Hematopoietic multipotent progenitor cell treated with erythropoietin and hydrocortisone succinate and interleukin-3 and kit ligand, for 17 days (in vitro differentiated cells): ENCODE measurements around the gene PSMD2.
"Not testable (repeated sequence)": the region's sequence is repeated elsewhere in the genome, so short reads cannot be mapped to it uniquely, and the experiment has no call there.

Source experiments
- DNase-seq: peaks from one replicate; pipeline ENCODE4 v3.0.0-alpha.2; 2015; ENCODE audit warnings: low spot score

Gene PSMD2

DNA sequence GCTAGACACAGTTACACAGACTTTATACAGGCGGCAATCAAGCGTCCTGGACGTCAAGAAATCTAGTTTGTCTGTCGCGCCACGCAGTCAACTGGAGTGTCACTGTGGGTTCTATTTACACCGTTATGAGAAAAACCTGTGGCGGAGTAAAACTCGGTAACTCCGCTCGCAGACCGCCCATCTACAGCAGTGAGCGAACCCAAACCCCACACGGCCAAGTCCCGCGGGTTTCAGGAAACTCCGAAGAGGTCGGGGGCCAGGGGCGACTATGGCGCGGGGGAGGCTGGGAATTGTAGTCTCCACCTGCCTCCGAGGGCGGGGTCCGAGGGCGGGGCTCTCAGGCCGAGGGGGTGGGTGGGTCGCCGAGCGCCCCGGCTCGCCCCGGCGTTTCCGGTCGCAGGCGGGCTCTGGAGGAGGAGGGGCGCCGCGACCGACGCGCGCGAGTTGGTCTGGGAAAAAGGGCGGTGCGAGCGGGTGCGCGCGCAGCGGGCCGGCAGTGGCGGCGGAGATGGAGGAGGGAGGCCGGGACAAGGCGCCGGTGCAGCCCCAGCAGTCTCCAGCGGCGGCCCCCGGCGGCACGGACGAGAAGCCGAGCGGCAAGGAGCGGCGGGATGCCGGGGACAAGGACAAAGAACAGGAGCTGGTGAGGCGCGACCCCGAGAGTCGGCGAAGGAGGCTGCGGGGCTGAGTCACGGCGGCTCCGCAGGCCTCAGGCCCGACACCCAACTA lies at the start of gene PSMD2:
TSS of gene PSMD2 (plus strand) at position 483 of the 729 bp plus-strand sequence. CDS start at position 509, 26 bp downstream.
- DNase-seq, result peak; percentile 95

GRCh38 chr3:184249412-184250166 lies 49.5 kb upstream of the PSMD2 start, which contains the start of gene EEF1AKMT4:
Gene EEF1AKMT4 (plus strand): TSS chr3:184249672. CDS start chr3:184249695, 23 bp downstream.
- peak; percentile 97 for DNase-seq

DNA sequence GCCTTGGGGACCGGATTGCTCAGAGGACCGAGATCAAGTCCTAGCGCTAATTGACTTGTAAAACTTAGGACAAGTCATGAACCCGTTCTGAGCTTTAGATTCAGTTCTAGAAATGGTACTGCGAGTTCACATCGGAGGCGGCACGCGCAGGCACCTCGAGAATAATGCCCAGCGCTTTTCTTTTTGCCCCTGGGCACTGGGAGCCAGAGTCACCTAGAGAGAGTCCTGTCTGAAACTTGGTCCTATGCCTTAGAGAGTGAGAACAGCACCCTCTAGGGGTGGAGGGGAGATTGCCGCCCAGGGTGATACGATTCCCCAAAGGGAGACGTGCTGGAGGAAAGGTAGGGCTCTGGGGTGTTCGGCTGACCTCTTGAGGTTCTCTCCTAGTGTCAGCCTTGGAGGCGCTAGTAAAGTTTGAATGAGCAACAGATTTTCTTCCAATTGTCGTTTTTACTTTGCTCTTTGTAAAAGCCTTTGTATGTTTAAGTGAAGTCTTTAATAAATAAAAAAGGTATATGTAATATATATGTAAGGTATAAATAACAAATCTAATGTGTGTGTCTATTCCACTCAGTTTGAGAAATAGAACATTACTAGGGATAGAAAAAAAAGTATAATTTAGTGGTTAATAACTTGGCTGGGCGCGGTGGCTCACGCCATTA lies 48.7 kb upstream of the PSMD2 start:
- peak; percentile 94 for DNase-seq

DNA sequence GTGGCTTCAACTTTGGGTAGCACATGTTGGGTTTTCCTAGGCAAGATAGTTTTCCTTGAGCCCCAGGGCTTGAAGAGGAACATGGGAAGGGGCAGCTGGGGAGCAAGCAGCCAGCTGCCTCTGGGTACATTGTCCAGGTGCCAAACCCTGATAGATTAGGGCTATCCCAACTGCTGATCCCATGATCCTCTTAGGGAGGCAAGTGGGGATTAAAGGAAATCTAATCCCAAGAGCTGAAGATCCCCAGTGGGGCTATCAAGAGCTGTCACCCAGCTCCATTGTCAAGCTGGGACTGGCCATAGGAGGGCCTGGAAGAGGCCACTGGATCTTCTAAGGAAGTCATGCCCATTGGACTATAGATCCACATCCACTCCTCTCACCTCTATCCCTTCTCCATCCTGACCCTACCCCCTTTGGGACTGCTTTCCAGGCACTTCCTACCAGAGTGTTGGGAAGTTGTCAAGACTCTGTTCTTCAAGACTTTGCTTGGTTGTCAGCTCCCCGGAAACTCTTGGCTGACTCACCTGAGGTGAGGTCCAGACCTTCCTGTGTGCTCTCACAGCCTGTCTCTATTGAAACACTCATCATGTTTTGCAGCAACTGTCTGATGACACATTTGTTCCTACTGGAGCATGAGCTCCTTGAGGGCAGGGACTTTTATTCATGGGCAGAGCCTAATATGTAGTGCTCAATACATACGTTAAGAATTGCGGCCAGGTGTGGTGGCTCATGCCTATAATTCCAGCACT lies 43.6 kb upstream of the PSMD2 start:
- no peak for DNase-seq

GRCh38 chr3:184257083-184257915 lies 41.7 kb upstream of the PSMD2 start:
- no peak for DNase-seq

DNA sequence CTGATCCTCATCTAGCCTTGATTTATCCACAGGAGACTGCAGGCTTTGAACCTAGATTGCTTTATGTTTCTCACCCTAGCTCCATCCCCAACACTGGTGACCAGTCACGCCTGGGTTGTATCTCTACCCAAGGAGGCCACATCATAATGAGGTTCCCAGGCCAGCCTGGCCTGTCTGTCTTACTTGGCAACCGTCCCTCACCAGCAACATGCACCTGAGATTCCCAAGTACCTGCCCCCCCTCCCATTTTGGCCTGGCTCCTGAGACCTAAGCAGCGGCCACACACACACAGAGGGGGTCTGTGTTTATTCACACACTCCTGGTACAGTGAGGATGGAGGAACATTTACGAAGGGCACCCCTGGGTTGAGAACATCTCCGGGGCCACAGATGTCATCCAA lies 40.1 kb upstream of the PSMD2 start:
- no peak for DNase-seq

GRCh38 chr3:184259396-184259877 lies 39.6 kb upstream of the PSMD2 start:
- no peak for DNase-seq

- DNase-seq, result no peak
Measured at GRCh38 chr3:184259878-184260723, 38.9 kb upstream of the PSMD2 start.

DNA sequence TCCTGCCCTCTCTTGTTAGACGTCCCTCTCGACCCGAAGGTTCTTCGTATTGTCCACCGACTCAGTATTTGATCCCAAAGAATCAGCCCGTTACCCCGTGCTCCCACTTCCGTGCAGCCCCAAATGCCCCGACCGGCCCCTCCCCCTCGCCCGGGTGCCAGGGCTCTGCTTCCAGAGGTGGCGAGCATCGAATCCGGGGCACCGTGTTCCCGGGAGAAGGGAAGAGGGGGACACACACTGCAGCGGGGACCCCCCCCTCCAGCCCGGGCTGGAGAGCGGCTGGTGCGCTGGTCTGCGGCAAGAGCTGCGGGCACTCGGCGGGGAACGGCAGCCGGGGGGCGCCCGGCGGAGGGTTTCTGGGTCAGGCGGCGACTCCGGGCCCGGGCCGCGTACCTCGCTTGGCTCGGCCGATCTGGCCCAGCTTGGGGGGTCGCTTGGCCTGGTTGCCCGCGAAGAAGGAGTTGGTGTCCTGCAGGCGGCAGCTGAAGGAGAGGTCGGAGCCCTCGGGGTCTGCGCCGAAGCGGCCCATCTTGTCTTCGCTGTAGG lies 38.2 kb upstream of the PSMD2 start:
- DNase-seq, result no peak

DNA sequence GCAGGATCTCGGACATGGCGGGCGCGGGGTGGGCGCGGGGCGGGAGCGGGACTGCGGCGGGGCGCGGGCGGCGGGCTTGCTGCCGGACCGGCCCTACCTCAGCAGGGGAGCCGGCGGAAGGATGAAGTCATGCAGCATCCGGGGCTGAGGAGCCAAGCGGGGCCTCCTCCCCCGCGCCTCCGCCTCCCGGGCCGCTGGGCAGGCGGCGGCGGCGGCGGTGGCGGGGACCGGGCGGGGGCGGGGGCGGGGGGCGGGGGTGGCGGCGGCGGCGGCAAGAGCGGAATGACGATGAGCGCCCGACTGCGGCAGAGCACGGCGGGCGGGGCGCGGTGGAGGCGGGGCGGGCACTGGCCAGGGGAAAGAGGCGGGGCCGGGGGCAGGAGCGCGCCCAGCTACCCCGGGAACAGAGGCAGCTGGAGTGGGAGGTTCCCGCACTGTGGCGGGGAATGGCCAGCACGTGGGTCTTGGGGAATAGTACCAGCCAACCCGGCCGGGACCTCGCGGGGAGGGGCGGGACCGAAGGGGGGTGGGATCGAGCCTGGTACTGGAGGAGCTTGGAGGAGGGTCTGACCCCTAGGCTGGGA lies 37.7 kb upstream of the PSMD2 start, which contains the start of gene CAMK2N2:
TSS of gene CAMK2N2 (minus strand) at position 284 of the 584 bp plus-strand sequence. CDS start at position 16, 268 bp downstream.
- DNase-seq, result no peak

- no peak for DNase-seq
Measured at GRCh38 chr3:184261854-184262763, 36.9 kb upstream of the PSMD2 start.

GRCh38 chr3:184262764-184263179 lies 36.3 kb upstream of the PSMD2 start:
- no peak for DNase-seq

DNA sequence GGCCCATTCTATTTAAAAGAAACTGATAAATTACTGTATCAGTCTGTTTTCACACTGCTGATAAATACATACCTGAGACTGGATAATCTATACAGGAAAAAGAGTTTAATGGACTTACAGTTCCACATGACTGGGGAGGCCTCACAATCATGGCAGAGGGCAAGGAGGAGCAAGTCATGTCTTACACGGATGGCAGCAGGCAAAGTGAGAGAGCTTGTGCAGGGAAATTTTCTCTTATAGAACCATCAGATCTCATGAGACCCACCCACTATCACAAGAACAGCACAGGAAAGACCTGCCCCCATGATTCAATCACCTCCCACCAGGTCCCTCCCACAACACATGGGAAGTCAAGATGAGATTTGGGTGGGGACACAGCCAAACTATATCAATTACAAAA lies 31.8 kb upstream of the PSMD2 start:
- not testable (repeated sequence) for DNase-seq

DNA sequence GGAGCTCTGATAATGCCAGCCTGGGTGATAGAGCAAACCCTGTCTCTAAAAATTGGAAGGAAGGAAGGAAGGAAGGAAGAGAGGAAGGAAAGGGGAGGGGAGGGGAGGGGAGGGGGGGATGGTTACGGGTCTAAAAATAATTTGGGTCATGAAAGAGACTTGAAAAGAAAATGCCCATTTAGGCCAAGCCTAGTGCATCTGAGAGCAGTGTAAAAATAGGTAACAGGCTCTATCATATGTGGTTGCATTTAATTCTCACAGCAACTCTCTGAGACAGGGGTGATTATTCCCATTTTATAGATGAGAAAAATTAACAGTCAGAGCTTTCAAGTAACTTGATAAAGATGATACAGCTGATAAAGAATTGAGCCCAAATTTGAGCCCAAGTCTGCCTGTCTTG lies 26.8 kb upstream of the PSMD2 start:
- DNase-seq, result no peak

GRCh38 chr3:184275381-184275701 lies 23.7 kb upstream of the PSMD2 start:
- no peak for DNase-seq

DNA sequence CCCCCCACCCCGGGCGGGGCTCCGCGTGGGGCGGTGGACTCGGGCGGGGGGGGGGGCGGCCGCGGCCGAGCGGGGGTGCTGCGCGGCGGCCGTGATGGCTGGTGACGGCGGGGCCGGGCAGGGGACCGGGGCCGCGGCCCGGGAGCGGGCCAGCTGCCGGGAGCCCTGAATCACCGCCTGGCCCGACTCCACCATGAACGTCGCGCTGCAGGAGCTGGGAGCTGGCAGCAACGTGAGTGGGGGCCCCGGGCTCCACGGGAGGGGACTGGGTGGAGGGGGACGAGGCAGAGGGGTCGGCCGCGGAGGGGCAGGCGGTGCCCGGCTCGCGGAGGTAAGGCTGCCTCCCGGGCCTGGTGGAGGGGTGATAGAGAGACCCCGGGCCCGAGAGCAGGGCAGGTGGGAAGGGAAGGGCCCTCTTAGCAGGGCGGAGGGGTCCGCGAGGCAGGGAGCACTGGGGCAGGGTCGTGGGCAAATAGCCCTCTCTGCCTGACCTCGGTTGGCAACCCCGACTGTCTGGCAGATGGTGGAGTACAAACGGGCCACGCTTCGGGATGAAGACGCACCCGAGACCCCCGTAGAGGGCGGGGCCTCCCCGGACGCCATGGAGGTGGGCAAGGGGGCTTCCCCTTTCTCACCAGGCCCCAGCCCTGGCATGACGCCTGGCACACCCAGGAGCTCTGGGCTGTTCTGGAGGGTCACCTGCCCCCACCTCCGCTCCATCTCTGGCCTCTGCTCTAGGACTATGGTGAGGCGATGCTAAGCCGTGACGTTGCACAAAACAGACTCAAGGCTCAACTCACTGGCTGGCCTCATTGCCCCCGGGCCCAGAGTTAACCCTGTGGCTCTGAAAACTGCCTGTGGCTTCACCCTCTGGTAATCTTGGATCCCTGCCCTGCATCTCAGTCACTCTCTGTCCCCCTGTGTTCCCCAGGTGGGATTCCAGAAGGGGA lies 22.8 kb upstream of the PSMD2 start, which contains the start of gene ECE2:
TSS of gene ECE2 (plus strand) at position 62 of the 950 bp plus-strand sequence. CDS start at position 194, 132 bp downstream.
- DNase-seq, result no peak

DNA sequence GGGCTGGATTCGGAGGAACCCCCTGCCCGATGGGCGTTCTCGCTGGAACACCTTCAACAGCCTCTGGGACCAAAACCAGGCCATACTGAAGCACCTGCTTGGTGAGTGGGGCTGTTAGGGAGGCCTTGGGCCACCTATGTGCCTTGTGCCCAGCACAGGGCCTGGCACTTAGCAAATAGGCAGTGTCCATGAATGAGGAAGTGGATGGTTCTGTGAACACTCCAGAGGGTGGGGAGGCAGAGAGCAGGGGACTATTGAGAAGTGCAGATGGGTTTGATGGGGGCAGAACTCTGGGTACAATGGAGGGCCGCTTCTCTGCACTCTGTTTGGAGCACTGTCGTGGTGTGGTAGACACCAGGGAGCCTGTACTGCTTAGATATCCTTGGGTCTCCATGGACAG lies 21.7 kb upstream of the PSMD2 start:
- DNase-seq, result no peak
